H9 (cell line): ENCODE measurements around the gene RHCE. TPM values are rescaled to one million over a fixed set of nuclear protein-coding genes. Genes with fewer than 3 reads are reported as not detected.

Experiments used
- DNase-seq: peaks from one replicate; pipeline ENCODE4 v3.0.0-alpha.2; 2017
- H2AFZ ChIP-seq: one replicate; pipeline ENCODE4 v1.6.1; 2013; ENCODE audit warnings: mild to moderate bottlenecking, low read length, control low read depth, moderate library complexity
- H2AK5ac ChIP-seq: 2 replicates; pipeline ENCODE4 v1.6.1; 2013; ENCODE audit warnings: low read length, control low read depth, mixed read lengths; ENCODE audit not compliant: insufficient read length
- H2BK120ac ChIP-seq: one replicate; pipeline ENCODE4 v1.6.1; 2013; ENCODE audit warnings: low read depth, mild to moderate bottlenecking, low read length, control low read depth, inconsistent platforms; ENCODE audit not compliant: poor library complexity, severe bottlenecking
- H2BK12ac ChIP-seq: 2 replicates; pipeline ENCODE4 v1.6.1; 2013; ENCODE audit warnings: low read length, control low read depth, mixed read lengths, low read depth; ENCODE audit not compliant: insufficient read length
- H2BK15ac ChIP-seq: 2 replicates; pipeline ENCODE4 v1.6.1; 2013; ENCODE audit warnings: low read depth, low read length, control low read depth
- H2BK20ac ChIP-seq: one replicate; pipeline ENCODE4 v1.6.1; 2013; ENCODE audit warnings: low read depth, mild to moderate bottlenecking, low read length, control low read depth, inconsistent platforms; ENCODE audit not compliant: poor library complexity, severe bottlenecking
- H2BK5ac ChIP-seq: 2 replicates; pipeline ENCODE4 v1.6.1; 2013; ENCODE audit warnings: low read length, control low read depth, mixed read lengths; ENCODE audit not compliant: insufficient read length
- H3K14ac ChIP-seq: 2 replicates; pipeline ENCODE4 v1.6.1; 2013; ENCODE audit warnings: low read length, control low read depth; ENCODE audit not compliant: insufficient read depth
- H3K18ac ChIP-seq: 2 replicates; pipeline ENCODE4 v1.6.1; 2013; ENCODE audit warnings: low read depth, mild to moderate bottlenecking, mixed read lengths, low read length, control low read depth; ENCODE audit not compliant: insufficient read length
- H3K23ac ChIP-seq: 2 replicates; pipeline ENCODE4 v1.6.1; 2013; ENCODE audit warnings: low read length, control low read depth, mixed read lengths, low read depth; ENCODE audit not compliant: insufficient read length
- H3K23me2 ChIP-seq: 2 replicates; pipeline ENCODE4 v1.6.1; 2013; ENCODE audit warnings: low read depth, mild to moderate bottlenecking, mixed read lengths, low read length, control low read depth; ENCODE audit not compliant: insufficient read length, poor library complexity, severe bottlenecking
- H3K27ac ChIP-seq: 2 replicates; pipeline ENCODE4 v1.5.1; 2013; ENCODE audit warnings: low read length, control low read depth, mixed read lengths, low read depth; ENCODE audit not compliant: insufficient read length
- H3K27me3 ChIP-seq: 2 replicates; pipeline ENCODE4 v1.6.1; 2013; ENCODE audit warnings: low read length, control low read depth, inconsistent platforms; ENCODE audit not compliant: insufficient read depth
- H3K4ac ChIP-seq: 2 replicates; pipeline ENCODE4 v1.6.1; 2013; ENCODE audit warnings: low read depth, mild to moderate bottlenecking, control low read depth, inconsistent platforms, low read length, moderate library complexity
- H3K4me1 ChIP-seq: 2 replicates; pipeline ENCODE4 v1.6.1; 2013; ENCODE audit warnings: low read length, control low read depth, inconsistent platforms; ENCODE audit not compliant: insufficient read depth
- H3K4me2 ChIP-seq: 2 replicates; pipeline ENCODE4 v1.6.1; 2013; ENCODE audit warnings: low read length, control low read depth, mixed read lengths; ENCODE audit not compliant: insufficient read length, insufficient read depth
- H3K56ac ChIP-seq: 2 replicates; pipeline ENCODE4 v1.6.1; 2013; ENCODE audit warnings: low read depth, mild to moderate bottlenecking, mixed read lengths, low read length, control low read depth; ENCODE audit not compliant: insufficient read length
- H3K79me1 ChIP-seq: 2 replicates; pipeline ENCODE4 v1.6.1; 2013; ENCODE audit warnings: low read depth, mild to moderate bottlenecking, moderate library complexity, low read length, control low read depth, inconsistent platforms; ENCODE audit not compliant: insufficient read depth, poor library complexity, severe bottlenecking
- H3K79me2 ChIP-seq: 2 replicates; pipeline ENCODE4 v1.6.1; 2013; ENCODE audit warnings: low read length, control low read depth, inconsistent platforms; ENCODE audit not compliant: insufficient read depth
- H3K9ac ChIP-seq: 2 replicates; pipeline ENCODE4 v1.6.1; 2013; ENCODE audit warnings: low read length, control low read depth, mixed read lengths; ENCODE audit not compliant: insufficient read length; ENCODE audit errors: extremely low read depth
- H3K9me3 ChIP-seq: one replicate; pipeline ENCODE4 v1.6.1; 2013; ENCODE audit warnings: low read depth, low read length, inconsistent platforms; ENCODE audit not compliant: control insufficient read depth
- H3T11ph ChIP-seq: one replicate; pipeline ENCODE4 v1.6.1; 2013; ENCODE audit warnings: mild to moderate bottlenecking, low read length, control low read depth, inconsistent platforms
- H4K20me1 ChIP-seq: one replicate; pipeline ENCODE4 v1.6.1; 2013; ENCODE audit not compliant: control insufficient read depth, insufficient read length, insufficient read depth
- H4K5ac ChIP-seq: 2 replicates; pipeline ENCODE4 v1.6.1; 2013; ENCODE audit warnings: low read depth, mild to moderate bottlenecking, mixed read lengths, low read length, control low read depth; ENCODE audit not compliant: insufficient read length
- H4K8ac ChIP-seq: replicated peaks from 2 replicates; pipeline ENCODE4 v1.6.1; 2013; ENCODE audit warnings: low read length, control low read depth, mixed read lengths, low read depth; ENCODE audit not compliant: insufficient read length
- H4K91ac ChIP-seq: 2 replicates; pipeline ENCODE4 v1.6.1; 2013; ENCODE audit warnings: low read depth, mild to moderate bottlenecking, moderate library complexity, mixed read lengths, low read length, control low read depth; ENCODE audit not compliant: insufficient read length
- H3K27ac Mint-ChIP-seq, 3 experiments: 2 replicates in 2 of 3; 3 replicates in 1 of 3; pipeline ENCODE4 v1.8.0; 2020 to 2021; ENCODE audit warnings: mixed read lengths in 3 of 3, mild to moderate bottlenecking in 1 of 3, moderate library complexity in 1 of 3
- H3K27me3 Mint-ChIP-seq: 2 replicates; pipeline ENCODE4 v1.8.0; 2021; ENCODE audit warnings: low read depth, mild to moderate bottlenecking, moderate library complexity, mixed read lengths
- H3K36me3 Mint-ChIP-seq, 3 experiments: 2 replicates in 2 of 3; 3 replicates in 1 of 3; pipeline ENCODE4 v1.8.0; 2020 to 2021; ENCODE audit warnings: low read depth in 3 of 3, mixed read lengths in 3 of 3; ENCODE audit not compliant: insufficient read depth in 1 of 3
- H3K4me1 Mint-ChIP-seq, 2 experiments: 2 replicates each; pipeline ENCODE4 v1.8.0; 2020; ENCODE audit warnings: mixed read lengths in 2 of 2
- H3K4me3 Mint-ChIP-seq, 2 experiments: 2 replicates in 1 of 2; 3 replicates in 1 of 2; pipeline ENCODE4 v1.8.0; 2020 to 2021; ENCODE audit warnings: mild to moderate bottlenecking in 2 of 2, mixed read lengths in 2 of 2, moderate library complexity in 1 of 2
- H3K9me3 Mint-ChIP-seq, 2 experiments: 2 replicates in 1 of 2; 3 replicates in 1 of 2; pipeline ENCODE4 v1.8.0; 2020; ENCODE audit warnings: mild to moderate bottlenecking in 2 of 2, mixed read lengths in 2 of 2, moderate library complexity in 1 of 2
- CTCF ChIP-seq: fragments of 200-600 bp; sonication (generic); conservative IDR thresholded peaks from 3 replicates; pipeline ENCODE4 v1.8.0; 2021; ENCODE audit warnings: antibody characterized with exemption, mild to moderate bottlenecking
- WGBS: extraction: QIAGEN DNeasy Blood & Tissue Kit; methylation state at CpG from one replicate; pipeline ENCODE4 v1.1.7; 2013; ENCODE audit warnings: missing lambda C conversion rate, low lambda C conversion rate, mixed read lengths; ENCODE audit not compliant: insufficient read length; ENCODE audit errors: extremely low coverage; 5-methylcytosine and 5-hydroxymethylcytosine counted together
- total RNA-seq: library from RNA; stranded (reverse); gene quantifications from 2 replicates; pipeline ENCODE4 v1.2.1, GENCODE V29; 2021

Gene RHCE
- total RNA-seq, 1 experiment from 2014 or later = 0.90 TPM

- H3K9me3 Mint-ChIP-seq = no peaks in the 10 kb centered on the region
- H2BK5ac ChIP-seq = no peak within 1 kb of the TSS
- no peaks in the 10 kb centered on the region for H3K79me1 ChIP-seq
- no peak within 1 kb of the TSS for H3T11ph ChIP-seq
- no CpG with 5 or more reads among the region's 87 CpGs for WGBS
- H3K23ac ChIP-seq = no peak within 1 kb of the TSS
- peak within 1 kb of the TSS; percentile 81 for H3K14ac ChIP-seq
- H4K8ac ChIP-seq = no peak within 1 kb of the TSS
- H3K4me2 ChIP-seq = peak within 1 kb of the TSS; percentile 96
- H3K27me3 Mint-ChIP-seq = peaks cover 16% of the 10 kb centered on the region
- peak within 1 kb of the TSS; percentile 60 for H2AFZ ChIP-seq
- no peak within 1 kb of the TSS for H3K4ac ChIP-seq
- no peak within 1 kb of the TSS for H4K91ac ChIP-seq
- no peak within 1 kb of the TSS for H2BK15ac ChIP-seq
- H3K4me1 ChIP-seq = no peaks in the 10 kb centered on the region
- no peaks in the 10 kb centered on the region for H4K20me1 ChIP-seq
- H3K9me3 ChIP-seq = no peaks in the 10 kb centered on the region
- H3K9ac ChIP-seq = peak within 1 kb of the TSS; percentile 67
- H3K4me3 Mint-ChIP-seq = peak within 1 kb of the TSS; percentile 89 to 95
- no peaks in the 10 kb centered on the region for H3K27me3 ChIP-seq
- H4K5ac ChIP-seq = no peak within 1 kb of the TSS
- no peak within 1 kb of the TSS for H2AK5ac ChIP-seq
- peaks cover 3% of the 10 kb centered on the region for H3K23me2 ChIP-seq
- H3K27ac ChIP-seq = no peak within 1 kb of the TSS
- peak; percentile 96 for DNase-seq
- H2BK20ac ChIP-seq = no peak within 1 kb of the TSS
- TF ChIP-seq CTCF = no peak
- peak within 1 kb of the TSS in 2 of 3 experiments; percentile 70 to 97; a peak in 4 of 7 replicates for H3K27ac Mint-ChIP-seq
- H3K18ac ChIP-seq = no peak within 1 kb of the TSS
- no peaks in the 10 kb centered on the region for H3K79me2 ChIP-seq
- no peak within 1 kb of the TSS for H2BK120ac ChIP-seq
- no peaks in the 10 kb centered on the region for H3K36me3 Mint-ChIP-seq
- no peak within 1 kb of the TSS for H3K56ac ChIP-seq
- H3K4me1 Mint-ChIP-seq = peaks cover 13 to 15% of the 10 kb centered on the region in 2 experiments
- no peak within 1 kb of the TSS for H2BK12ac ChIP-seq
These were observed 9.7 kb upstream of the RHCE start, which contains the start of gene MACO1 for GRCh38 chr1:25430073-25430966. Gene MACO1, plus strand, starts transcription at chr1:25430897. Its CDS starts 202 bp downstream, at chr1:25431099.
